Activated CD8-positive, alpha-beta memory T cell treated with anti-CD3 and anti-CD28 coated beads, Interleukin-2, amount 10 ng/mL, durations not matched to agents 7 days and 5 days (primary cell): ENCODE data around the gene PTPRT. TPM values are rescaled to one million over a fixed set of nuclear protein-coding genes. Genes with fewer than 3 reads are reported as not detected.

Experiments used
- ATAC-seq: fragments of 150-1000 bp; cut with Tn5 transposase; one replicate; pipeline ENCODE4 v1.10.0; 2021; ENCODE audit warnings: moderate library complexity
- CTCF ChIA-PET: fragments of 350-600 bp; sonication (Branson Sonifier 250); formaldehyde crosslinking; loops from one replicate; lab custom pipeline; 2021; ENCODE audit warnings: antibody characterized with exemption; lab: Charles Lee
- DNase-seq: peaks from one replicate; pipeline ENCODE4 v3.0.0-alpha.2; 2020
- H3K27ac Mint-ChIP-seq: one replicate; pipeline ENCODE4 v1.8.0; 2021; ENCODE audit warnings: mild to moderate bottlenecking, mixed read lengths
- H3K27me3 Mint-ChIP-seq: one replicate; pipeline ENCODE4 v1.8.0; 2021; ENCODE audit warnings: mixed read lengths
- H3K36me3 Mint-ChIP-seq: one replicate; pipeline ENCODE4 v1.8.0; 2021; ENCODE audit warnings: mild to moderate bottlenecking, mixed read lengths
- H3K4me1 Mint-ChIP-seq: one replicate; pipeline ENCODE4 v1.8.0; 2021; ENCODE audit warnings: mixed read lengths
- H3K4me3 Mint-ChIP-seq: one replicate; pipeline ENCODE4 v1.8.0; 2021; ENCODE audit warnings: mild to moderate bottlenecking, moderate library complexity, mixed read lengths
- H3K9me3 Mint-ChIP-seq: one replicate; pipeline ENCODE4 v1.8.0; 2022; ENCODE audit warnings: low read depth, mixed read lengths
- total RNA-seq, 2 experiments: library from RNA; stranded (reverse); gene quantifications; one replicate each; pipeline ENCODE4 v1.2.3, GENCODE V29; 2021

The PTPRT gene
- total RNA-seq, 2 experiments from 2014 or later = not detected

DNA sequence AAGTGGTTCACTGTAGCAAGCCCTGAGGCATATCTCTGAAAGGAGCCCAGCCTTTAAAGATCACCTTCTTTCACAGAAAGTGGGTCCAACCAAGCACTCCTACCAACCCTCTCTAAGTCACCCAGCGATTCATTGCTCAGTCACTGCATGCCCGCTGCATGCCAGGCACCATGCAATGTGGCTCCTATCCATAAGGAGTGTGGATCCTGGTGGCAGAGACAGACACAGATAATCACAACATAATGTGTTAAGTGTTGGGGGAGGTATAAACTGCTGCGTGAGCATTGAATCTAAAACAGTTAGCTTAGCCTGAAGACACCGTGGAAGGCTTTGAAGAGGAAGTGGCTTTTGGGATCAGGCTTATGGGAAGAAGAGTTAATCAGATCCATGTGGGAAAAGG is 659.5 kb downstream of the PTPRT start:
- Mint-ChIP-seq H3K27me3 (no peaks in the 10 kb centered on the region), H3K4me3 (no peak overlapping the region), H3K27ac (no peak overlapping the region), H3K4me1 (no peaks in the 10 kb centered on the region), H3K36me3 (no peaks in the 10 kb centered on the region), H3K9me3 (peaks cover 3% of the 10 kb centered on the region)
- CTCF ChIA-PET = no interaction called here
- ATAC-seq (no peak), DNase-seq (no peak)

DNA sequence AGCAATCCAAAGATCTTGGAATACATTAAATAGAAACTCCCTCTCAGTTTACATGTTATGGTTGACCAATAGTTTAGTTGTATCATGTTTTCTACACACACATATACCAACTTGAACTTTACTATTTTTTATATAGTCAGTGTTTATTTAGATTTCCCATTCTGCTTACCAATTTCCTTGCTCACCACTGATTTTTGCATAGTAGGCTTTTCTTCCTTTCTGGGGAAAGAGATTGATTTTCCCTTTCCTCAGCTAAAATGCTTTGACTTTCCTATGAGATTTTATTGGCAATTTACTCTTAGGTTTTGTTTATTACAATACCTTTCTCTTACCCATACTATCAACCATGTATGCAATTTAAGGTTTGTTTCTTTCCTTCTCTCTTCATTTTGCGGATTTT is 665.6 kb downstream of the PTPRT start:
- Mint-ChIP-seq H3K27me3 (no peaks in the 10 kb centered on the region), H3K36me3 (no peaks in the 10 kb centered on the region), H3K27ac (no peak overlapping the region), H3K4me3 (no peak overlapping the region), H3K9me3 (peaks cover 3% of the 10 kb centered on the region), H3K4me1 (no peaks in the 10 kb centered on the region)
- DNase-seq (no peak), ATAC-seq (no peak)
- CTCF ChIA-PET = no interaction called here

DNA sequence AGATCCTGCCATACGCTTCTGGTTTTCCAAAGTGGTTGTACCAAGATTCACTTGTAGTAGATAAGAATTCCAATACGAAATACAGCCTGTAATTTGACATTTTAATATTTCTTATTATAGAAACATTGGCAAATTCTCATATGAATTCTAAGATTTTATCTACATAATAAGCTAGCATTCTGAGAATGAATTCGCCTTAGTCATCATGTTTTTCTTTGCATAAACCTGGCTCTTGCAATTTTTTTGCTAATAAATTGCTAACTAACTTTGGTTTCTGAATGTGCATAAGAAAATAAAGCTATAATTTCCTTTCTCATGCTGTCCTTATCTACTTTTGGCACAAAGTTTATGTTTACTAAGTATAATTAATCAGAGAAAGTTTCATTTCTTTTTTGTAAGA is 673.0 kb downstream of the PTPRT start:
- Mint-ChIP-seq H3K27ac (no peak overlapping the region), H3K36me3 (no peaks in the 10 kb centered on the region), H3K4me1 (no peaks in the 10 kb centered on the region), H3K27me3 (no peaks in the 10 kb centered on the region), H3K4me3 (no peak overlapping the region), H3K9me3 (no peaks in the 10 kb centered on the region)
- DNase-seq = no peak
- ATAC-seq = no peak
- CTCF ChIA-PET = no interaction called here

DNA sequence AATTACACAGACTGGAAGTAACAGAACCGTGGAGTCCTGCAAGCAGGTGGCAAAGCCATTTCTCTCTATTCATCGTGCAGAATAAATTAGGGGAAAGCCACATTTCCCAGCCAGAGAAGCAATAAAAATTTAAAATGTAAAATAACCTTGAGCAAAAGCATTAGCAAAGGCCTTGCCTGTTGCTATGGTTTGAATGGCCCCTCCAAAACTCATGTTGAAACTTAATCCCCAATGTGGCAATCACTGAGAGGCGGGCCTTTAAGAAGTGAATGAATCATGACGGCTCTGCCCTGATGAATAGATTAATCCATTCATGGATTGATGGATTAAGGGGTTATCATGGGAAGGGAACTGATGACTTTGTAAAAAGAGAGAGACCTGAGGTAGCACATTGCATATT is 679.0 kb downstream of the PTPRT start:
- DNase-seq = no peak
- Mint-ChIP-seq H3K27me3 (no peaks in the 10 kb centered on the region), H3K27ac (no peak overlapping the region), H3K4me1 (no peaks in the 10 kb centered on the region), H3K9me3 (no peaks in the 10 kb centered on the region), H3K4me3 (no peak overlapping the region), H3K36me3 (no peaks in the 10 kb centered on the region)
- CTCF ChIA-PET = no interaction called here
- no peak for ATAC-seq

DNA sequence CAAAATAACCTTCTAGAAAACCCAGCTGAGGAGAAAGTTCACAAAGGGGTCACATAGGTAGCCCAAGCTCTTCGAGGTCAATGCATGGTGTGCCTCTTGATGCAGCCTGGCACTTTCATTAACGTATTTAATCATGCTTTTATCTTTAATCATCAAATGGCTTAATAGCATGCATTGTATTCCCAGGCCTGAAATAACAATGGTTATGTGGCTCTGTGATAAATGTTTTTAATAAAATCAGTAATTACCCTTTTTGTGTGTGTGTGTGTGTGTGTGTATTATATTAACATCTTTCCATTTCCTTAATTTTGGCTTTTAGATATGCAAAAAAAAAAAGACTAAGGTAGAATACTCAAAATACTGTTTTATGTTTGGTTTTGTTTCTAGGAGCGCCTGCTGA is 681.8 kb downstream of the PTPRT start:
- ATAC-seq = no peak
- H3K36me3 Mint-ChIP-seq = no peaks in the 10 kb centered on the region
- H3K4me1 Mint-ChIP-seq = no peaks in the 10 kb centered on the region
- H3K4me3 Mint-ChIP-seq = no peak overlapping the region
- H3K27me3 Mint-ChIP-seq = no peaks in the 10 kb centered on the region
- no peak for DNase-seq
- H3K27ac Mint-ChIP-seq = no peak overlapping the region
- CTCF ChIA-PET = no interaction called here
- H3K9me3 Mint-ChIP-seq = peaks cover 6% of the 10 kb centered on the region

DNA sequence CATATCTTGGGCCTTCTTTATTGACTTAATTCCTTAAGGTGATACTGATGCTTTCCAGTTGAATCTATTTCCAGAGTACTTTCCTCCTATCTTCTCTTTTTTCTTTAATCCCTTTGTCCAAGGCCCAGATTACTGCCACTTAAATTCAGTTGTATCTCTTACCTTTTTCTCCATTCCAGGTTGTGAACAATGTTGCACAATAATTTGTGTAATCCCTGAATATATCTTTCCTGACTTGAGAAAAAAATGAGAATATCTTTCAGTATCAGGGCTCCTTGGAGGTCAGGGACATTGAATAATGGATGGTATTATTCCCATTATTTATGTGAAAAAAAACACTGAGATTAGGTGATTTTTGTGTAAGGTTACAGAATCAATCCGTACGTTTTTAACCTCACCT is 683.3 kb downstream of the PTPRT start:
- DNase-seq = no peak
- H3K27ac Mint-ChIP-seq = no peak overlapping the region
- no peaks in the 10 kb centered on the region for H3K4me1 Mint-ChIP-seq
- H3K9me3 Mint-ChIP-seq = peaks cover 6% of the 10 kb centered on the region
- H3K36me3 Mint-ChIP-seq = no peaks in the 10 kb centered on the region
- ATAC-seq = no peak
- CTCF ChIA-PET = no interaction called here
- no peaks in the 10 kb centered on the region for H3K27me3 Mint-ChIP-seq
- H3K4me3 Mint-ChIP-seq = no peak overlapping the region

DNA sequence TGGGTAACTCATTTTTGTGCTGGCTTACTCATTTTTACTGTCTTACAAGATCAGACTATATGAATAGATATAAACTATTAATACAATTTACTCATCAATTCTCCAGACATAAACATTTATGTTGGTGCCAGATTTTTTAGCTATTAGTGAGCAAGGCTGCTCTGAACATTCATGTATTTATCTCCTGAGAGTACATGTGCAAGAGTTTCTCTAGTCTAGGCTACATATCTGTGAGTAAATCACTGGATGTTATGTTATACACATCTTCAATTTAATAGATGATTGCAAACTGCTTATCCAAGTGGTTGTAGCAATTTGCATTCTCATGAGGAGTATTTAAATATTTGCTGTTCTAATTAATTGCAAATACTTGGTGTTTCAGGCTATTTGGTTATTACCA is 687.1 kb downstream of the PTPRT start:
- no peak overlapping the region for H3K4me3 Mint-ChIP-seq
- no peaks in the 10 kb centered on the region for H3K27me3 Mint-ChIP-seq
- H3K4me1 Mint-ChIP-seq = no peaks in the 10 kb centered on the region
- ATAC-seq = no peak
- no peak overlapping the region for H3K27ac Mint-ChIP-seq
- no peak for DNase-seq
- H3K9me3 Mint-ChIP-seq = peaks cover 8% of the 10 kb centered on the region
- CTCF ChIA-PET = no interaction called here
- no peaks in the 10 kb centered on the region for H3K36me3 Mint-ChIP-seq

DNA sequence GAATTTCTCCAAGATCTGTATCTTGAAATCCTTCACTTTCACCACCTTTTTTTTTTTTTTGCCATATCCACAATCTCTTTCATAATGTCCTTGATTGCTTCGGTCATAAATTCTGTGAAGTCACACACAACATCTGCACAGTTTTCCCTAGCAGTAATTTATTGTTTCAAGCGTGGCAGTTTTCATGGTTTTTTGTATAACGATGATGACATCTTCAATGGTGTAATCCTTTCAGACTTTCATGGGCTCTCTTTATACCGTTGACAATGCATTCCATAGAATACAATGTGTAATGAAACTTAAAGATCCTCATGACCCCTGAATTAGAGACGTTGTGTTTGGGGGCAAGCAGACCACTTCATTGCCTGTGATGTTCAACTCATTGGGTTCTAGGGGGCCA is 693.1 kb downstream of the PTPRT start:
- Mint-ChIP-seq H3K27ac (no peak overlapping the region), H3K9me3 (peaks cover 3% of the 10 kb centered on the region)
- no peak for ATAC-seq

DNA sequence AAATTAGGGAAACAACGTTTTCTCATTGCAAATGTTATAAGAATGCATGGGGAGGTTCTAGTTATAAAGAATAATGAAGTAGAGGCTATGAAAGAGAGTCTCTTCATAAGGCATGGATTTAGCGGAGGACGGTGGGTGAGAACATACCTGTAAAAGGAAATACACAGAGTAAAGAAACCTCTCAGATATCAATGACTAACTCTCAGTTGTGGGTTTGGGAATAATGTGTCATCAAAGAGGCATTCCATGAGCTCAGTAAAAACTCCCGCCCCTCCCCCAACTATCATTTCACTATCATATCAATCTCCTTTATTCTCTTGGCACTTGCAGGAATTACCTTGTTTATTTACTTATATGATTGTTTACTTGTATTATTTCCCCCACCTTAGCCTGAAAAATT is 695.4 kb downstream of the PTPRT start:
- CTCF ChIA-PET = no interaction called here
- Mint-ChIP-seq H3K27me3 (no peaks in the 10 kb centered on the region), H3K36me3 (no peaks in the 10 kb centered on the region), H3K27ac (no peak overlapping the region), H3K9me3 (peaks cover 3% of the 10 kb centered on the region), H3K4me1 (no peaks in the 10 kb centered on the region), H3K4me3 (no peak overlapping the region)
- ATAC-seq (no peak), DNase-seq (no peak)

More for the DNA sequence above, 693.1 kb downstream of the PTPRT start:
- Mint-ChIP-seq H3K4me1 (no peaks in the 10 kb centered on the region), H3K36me3 (no peaks in the 10 kb centered on the region), H3K27me3 (no peaks in the 10 kb centered on the region), H3K4me3 (no peak overlapping the region)
- CTCF ChIA-PET = no interaction called here
- no peak for DNase-seq

DNA sequence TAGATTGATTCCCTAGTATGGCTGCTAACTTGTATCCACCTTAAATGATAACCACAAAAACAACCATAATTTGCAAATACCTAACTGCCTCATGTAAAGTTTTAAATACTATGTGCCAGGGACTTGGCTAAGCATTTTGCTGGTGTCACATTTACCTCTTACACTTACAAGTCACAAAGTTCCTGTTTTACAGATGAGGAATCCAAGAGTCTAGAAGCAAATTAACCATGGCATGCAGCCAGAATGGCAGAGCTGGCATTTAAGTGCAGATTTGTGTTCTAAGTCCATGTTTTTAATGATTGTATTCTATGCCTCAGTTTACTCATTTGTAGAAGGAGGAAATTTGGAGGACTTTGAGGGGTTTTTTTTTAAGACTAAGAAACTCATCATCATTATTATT is 696.7 kb downstream of the PTPRT start:
- H3K9me3 Mint-ChIP-seq = peaks cover 2% of the 10 kb centered on the region
- CTCF ChIA-PET = no interaction called here
- no peaks in the 10 kb centered on the region for H3K4me1 Mint-ChIP-seq
- H3K36me3 Mint-ChIP-seq = no peaks in the 10 kb centered on the region
- no peak for DNase-seq
- no peaks in the 10 kb centered on the region for H3K27me3 Mint-ChIP-seq
- no peak for ATAC-seq
- no peak overlapping the region for H3K27ac Mint-ChIP-seq
- no peak overlapping the region for H3K4me3 Mint-ChIP-seq

DNA sequence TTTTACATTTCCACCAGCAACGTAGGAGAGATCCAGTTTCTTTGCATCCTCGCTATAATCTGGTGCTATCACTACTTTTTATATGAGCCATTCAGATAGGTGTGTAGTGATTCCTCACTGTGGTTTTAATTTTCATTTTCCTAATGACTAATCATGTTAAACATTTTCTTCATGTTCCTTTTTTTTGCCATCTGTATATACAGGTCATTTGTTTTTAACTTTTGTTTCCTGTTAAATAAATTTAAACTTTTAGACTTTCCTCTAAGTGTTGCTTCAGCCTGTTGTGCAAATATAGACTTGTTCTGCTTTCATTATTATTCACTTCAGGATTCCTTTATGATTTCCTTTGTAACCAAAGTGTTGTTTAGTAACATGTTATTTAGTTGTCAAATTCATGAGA is 697.4 kb downstream of the PTPRT start:
- no peaks in the 10 kb centered on the region for H3K27me3 Mint-ChIP-seq
- no peak overlapping the region for H3K4me3 Mint-ChIP-seq
- ATAC-seq (no peak), DNase-seq (no peak)
- H3K4me1 Mint-ChIP-seq = no peaks in the 10 kb centered on the region
- H3K36me3 Mint-ChIP-seq = no peaks in the 10 kb centered on the region
- CTCF ChIA-PET = no interaction called here
- H3K9me3 Mint-ChIP-seq = no peaks in the 10 kb centered on the region
- no peak overlapping the region for H3K27ac Mint-ChIP-seq

DNA sequence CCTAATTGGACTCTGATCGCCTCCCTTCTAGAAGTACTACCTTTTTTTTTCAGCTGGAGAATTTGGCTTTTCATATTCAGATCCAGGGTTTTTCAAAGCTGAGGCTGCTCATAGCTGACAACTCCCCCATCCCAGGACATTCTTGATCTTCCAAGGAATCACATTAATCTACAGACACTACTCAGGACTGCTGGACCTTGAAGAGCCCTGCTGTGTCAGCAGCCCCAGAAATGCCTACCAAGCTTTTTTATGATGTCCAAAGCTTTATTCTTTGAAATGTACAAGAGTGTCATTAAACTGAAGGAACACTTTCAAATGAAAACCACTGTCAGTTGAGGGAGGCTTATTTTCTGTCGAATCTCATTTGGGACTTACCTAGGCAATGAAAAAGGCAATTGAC is 704.1 kb downstream of the PTPRT start:
- no peaks in the 10 kb centered on the region for H3K27me3 Mint-ChIP-seq
- ATAC-seq (no peak), DNase-seq (no peak)
- no peak overlapping the region for H3K4me3 Mint-ChIP-seq
- no peaks in the 10 kb centered on the region for H3K4me1 Mint-ChIP-seq
- no peak overlapping the region for H3K27ac Mint-ChIP-seq
- CTCF ChIA-PET = no interaction called here
- peaks cover 2% of the 10 kb centered on the region for H3K9me3 Mint-ChIP-seq
- H3K36me3 Mint-ChIP-seq = no peaks in the 10 kb centered on the region

DNA sequence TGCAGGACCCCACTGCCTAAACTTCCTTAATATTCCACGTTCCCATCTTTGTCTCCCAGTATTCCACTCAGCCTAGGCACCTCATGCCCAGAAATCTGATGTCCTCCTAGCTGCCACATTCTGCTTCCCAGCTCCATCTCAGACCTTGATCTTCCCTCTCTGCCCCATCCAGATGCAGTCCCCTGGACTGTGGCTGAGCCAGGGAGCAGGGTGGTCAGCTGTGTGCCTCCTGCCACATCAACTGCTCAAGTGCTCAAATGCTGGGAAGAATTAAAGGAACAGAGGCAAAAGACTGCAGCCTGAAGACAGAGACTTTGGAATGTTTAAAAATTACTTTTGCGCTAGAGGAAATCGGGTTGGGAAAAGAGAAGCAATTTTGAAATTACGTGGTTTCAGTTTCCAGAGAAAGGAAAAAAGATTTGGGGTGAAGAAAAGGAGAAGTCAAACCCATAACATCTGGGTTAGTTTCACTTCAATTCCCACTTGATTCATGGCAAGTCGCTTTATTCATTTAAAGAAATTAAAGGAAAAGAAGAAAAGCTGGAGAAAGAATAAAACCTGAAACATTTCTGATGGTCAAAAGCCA is 704.8 kb downstream of the PTPRT start:
- CTCF ChIA-PET = no interaction called here
- DNase-seq (no peak), ATAC-seq (no peak)
- no peaks in the 10 kb centered on the region for H3K36me3 Mint-ChIP-seq
- no peak overlapping the region for H3K4me3 Mint-ChIP-seq
- H3K27ac Mint-ChIP-seq = no peak overlapping the region
- H3K9me3 Mint-ChIP-seq = peaks cover 2% of the 10 kb centered on the region
- H3K27me3 Mint-ChIP-seq = no peaks in the 10 kb centered on the region
- H3K4me1 Mint-ChIP-seq = no peaks in the 10 kb centered on the region

DNA sequence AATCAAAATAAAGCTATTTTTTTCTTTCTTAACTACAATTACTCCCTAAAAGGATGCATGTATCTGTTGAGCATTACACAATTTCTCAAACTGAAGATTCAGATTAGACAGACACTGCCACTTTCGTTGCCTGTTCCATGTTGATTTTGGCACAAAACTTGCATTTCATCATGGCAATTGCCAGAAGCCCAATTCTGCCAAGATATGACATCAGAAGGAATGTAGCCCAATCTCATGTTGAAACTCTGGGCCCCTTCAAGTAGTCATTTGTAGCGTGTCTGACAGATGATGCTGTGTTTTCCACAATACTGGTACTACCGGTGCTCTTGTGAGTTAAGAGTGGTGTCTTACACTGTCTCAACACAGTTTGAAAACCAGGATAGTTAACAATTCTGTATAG is 705.4 kb downstream of the PTPRT start:
- Mint-ChIP-seq H3K9me3 (peaks cover 2% of the 10 kb centered on the region), H3K27me3 (no peaks in the 10 kb centered on the region), H3K4me3 (no peak overlapping the region), H3K36me3 (no peaks in the 10 kb centered on the region), H3K27ac (no peak overlapping the region), H3K4me1 (no peaks in the 10 kb centered on the region)
- CTCF ChIA-PET = no interaction called here
- ATAC-seq (no peak), DNase-seq (no peak)

DNA sequence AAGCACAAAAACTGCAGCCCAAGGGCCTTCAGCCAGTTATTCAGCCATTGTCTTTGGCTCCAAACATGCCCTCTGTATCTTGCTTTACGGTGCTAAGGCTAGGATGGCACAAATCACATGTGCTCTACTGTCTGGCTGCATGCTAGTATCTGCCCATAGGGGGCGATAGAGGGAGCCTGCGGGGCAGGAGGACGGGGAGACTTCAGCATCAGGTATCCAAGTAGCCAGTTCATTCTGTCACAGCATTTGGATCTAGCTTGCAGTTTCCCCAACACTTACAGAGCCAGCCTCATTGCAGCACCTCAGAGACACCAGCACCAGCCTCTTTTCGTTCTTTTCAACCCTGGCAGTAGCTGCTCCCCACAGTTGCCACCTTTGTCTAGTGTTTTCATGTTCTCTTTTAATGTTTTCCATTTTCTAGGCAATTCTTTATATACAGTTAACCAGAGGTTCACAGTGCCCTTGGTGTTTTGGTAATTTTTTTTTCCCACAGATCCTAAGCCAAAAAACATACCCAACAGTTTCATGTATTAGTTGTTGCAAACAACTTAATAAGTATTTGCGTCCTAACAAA is 705.9 kb downstream of the PTPRT start:
- no peak for ATAC-seq
- H3K36me3 Mint-ChIP-seq = no peaks in the 10 kb centered on the region
- H3K4me1 Mint-ChIP-seq = no peaks in the 10 kb centered on the region
- no peak overlapping the region for H3K27ac Mint-ChIP-seq
- H3K9me3 Mint-ChIP-seq = peaks cover 2% of the 10 kb centered on the region
- CTCF ChIA-PET = no interaction called here
- H3K27me3 Mint-ChIP-seq = no peaks in the 10 kb centered on the region
- H3K4me3 Mint-ChIP-seq = no peak overlapping the region
- no peak for DNase-seq
